ENCODE results near the gene SNX2. TPM values are rescaled to one million over a fixed set of nuclear protein-coding genes. Genes with fewer than 3 reads are reported as not detected.

The SNX2 gene
- total RNA-seq, 1 donor from 2014 or later = 53.8 TPM

GRCh38 chr5:122779451-122779850 lies 4.6 kb downstream of the SNX2 start:
- no peak for DNase-seq (ENCODE audit: low spot score)
- no peak overlapping the region for H3K27ac Mint-ChIP-seq (ENCODE audit: unreplicated experiment)

GRCh38 chr5:122780296-122780695 lies 5.4 kb downstream of the SNX2 start:
- Mint-ChIP-seq H3K36me3 (ENCODE audit: low read depth) (no peaks in the 10 kb centered on the region), H3K4me3 (ENCODE audit: unreplicated experiment) (no peak overlapping the region)
- no peak for TF ChIP-seq CTCF (IDR thresholded peaks at IDR 0.05)

More at GRCh38 chr5:122779451-122779850, 4.6 kb downstream of the SNX2 start:
- no peak for TF ChIP-seq CTCF (IDR thresholded peaks at IDR 0.05)
- no peaks in the 10 kb centered on the region for H3K27me3 Mint-ChIP-seq (ENCODE audit: low read depth)
- no peaks in the 10 kb centered on the region for H3K36me3 Mint-ChIP-seq (ENCODE audit: low read depth)
- no peaks in the 10 kb centered on the region for H3K9me3 Mint-ChIP-seq (ENCODE audit: low read depth)
- peaks cover 30% of the 10 kb centered on the region for H3K4me1 Mint-ChIP-seq (ENCODE audit: low read depth)
- H3K4me3 Mint-ChIP-seq (ENCODE audit: unreplicated experiment) = no peak overlapping the region

GRCh38 chr5:122781465-122781864 lies 6.6 kb downstream of the SNX2 start:
- Mint-ChIP-seq H3K4me3 (ENCODE audit: unreplicated experiment) (no peak overlapping the region), H3K9me3 (ENCODE audit: low read depth) (peaks cover 10% of the 10 kb centered on the region), H3K27ac (ENCODE audit: unreplicated experiment) (no peak overlapping the region), H3K27me3 (ENCODE audit: low read depth) (no peaks in the 10 kb centered on the region), H3K4me1 (ENCODE audit: low read depth) (peaks cover 18% of the 10 kb centered on the region), H3K36me3 (ENCODE audit: low read depth) (peaks cover 4% of the 10 kb centered on the region)
- DNase-seq (ENCODE audit: low spot score) = no peak
- no peak for TF ChIP-seq CTCF (IDR thresholded peaks at IDR 0.05)

More at GRCh38 chr5:122780296-122780695, 5.4 kb downstream of the SNX2 start:
- Mint-ChIP-seq H3K27me3 (ENCODE audit: low read depth) (no peaks in the 10 kb centered on the region), H3K9me3 (ENCODE audit: low read depth) (peaks cover under 1% of the 10 kb centered on the region), H3K27ac (ENCODE audit: unreplicated experiment) (no peak overlapping the region), H3K4me1 (ENCODE audit: low read depth) (peaks cover 28% of the 10 kb centered on the region)
- DNase-seq (ENCODE audit: low spot score) = no peak

- Mint-ChIP-seq H3K9me3 (ENCODE audit: low read depth) (peaks cover 10% of the 10 kb centered on the region), H3K27me3 (ENCODE audit: low read depth) (no peaks in the 10 kb centered on the region)
- no peak for DNase-seq (ENCODE audit: low spot score)
Observed at GRCh38 chr5:122785294-122785693, 10.4 kb downstream of the SNX2 start.

GRCh38 chr5:122788371-122788770 lies 13.5 kb downstream of the SNX2 start:
- no peak for TF ChIP-seq CTCF (IDR thresholded peaks at IDR 0.05)
- H3K4me1 Mint-ChIP-seq (ENCODE audit: low read depth) = peaks cover 11% of the 10 kb centered on the region

More at GRCh38 chr5:122785294-122785693, 10.4 kb downstream of the SNX2 start:
- no peak overlapping the region for H3K4me3 Mint-ChIP-seq (ENCODE audit: unreplicated experiment)
- peaks cover 5% of the 10 kb centered on the region for H3K36me3 Mint-ChIP-seq (ENCODE audit: low read depth)
- peaks cover 11% of the 10 kb centered on the region for H3K4me1 Mint-ChIP-seq (ENCODE audit: low read depth)
- H3K27ac Mint-ChIP-seq (ENCODE audit: unreplicated experiment) = no peak overlapping the region
- no peak for TF ChIP-seq CTCF (IDR thresholded peaks at IDR 0.05)

More at GRCh38 chr5:122788371-122788770, 13.5 kb downstream of the SNX2 start:
- Mint-ChIP-seq H3K36me3 (ENCODE audit: low read depth) (peaks cover 9% of the 10 kb centered on the region), H3K4me3 (ENCODE audit: unreplicated experiment) (no peak overlapping the region), H3K27ac (ENCODE audit: unreplicated experiment) (no peak overlapping the region), H3K9me3 (ENCODE audit: low read depth) (peaks cover 10% of the 10 kb centered on the region), H3K27me3 (ENCODE audit: low read depth) (no peaks in the 10 kb centered on the region)
- DNase-seq (ENCODE audit: low spot score) = no peak

All from chondrocyte (in vitro differentiated cells).